ENCODE results near the gene HBG2. TPM values are rescaled to one million over a fixed set of nuclear protein-coding genes. Genes with fewer than 3 reads are reported as not detected.

HBG2 gene
- total and polyA plus RNA-seq, 9 donors = 0.37 to 9.7 (median 0.63) TPM; not detected in 3

GRCh38 chr11:5223686-5224085 is 30.9 kb downstream of the HBG2 start:
- intact Hi-C loops (cut with DNase I) = no loop called here
- Histone ChIP-seq H3K4me3 (no peak overlapping the region), H3K27me3 (no peaks in the 10 kb centered on the region), H3K4me1 (ENCODE audit: insufficient read depth) (no peaks in the 10 kb centered on the region), H3K9me3 (no peaks in the 10 kb centered on the region), H3K36me3 (no peaks in the 10 kb centered on the region), H3K27ac (no peak overlapping the region)
- DNase-seq = no peak
- WGBS, 3 donors = 46 to 57% (median 49%) methylated on average over 1 of the region's 1 CpG
- TF ChIP-seq POLR2A (IDR thresholded peaks at IDR 0.05) (no peak), EP300 (IDR thresholded peaks at IDR 0.05) (no peak), CTCF (IDR thresholded peaks at IDR 0.05) (no peak)

- Histone ChIP-seq H3K9me3 (no peaks in the 10 kb centered on the region), H3K27me3 (no peaks in the 10 kb centered on the region), H3K4me1 (ENCODE audit: insufficient read depth) (no peaks in the 10 kb centered on the region), H3K27ac (no peak overlapping the region), H3K4me3 (no peak overlapping the region), H3K36me3 (no peaks in the 10 kb centered on the region)
- no peak for DNase-seq
- WGBS, 3 donors = 80 to 90% (median 84%) methylated on average over 6 of the region's 6 CpGs
- TF ChIP-seq CTCF (IDR thresholded peaks at IDR 0.05) = no peak
- no peak for TF ChIP-seq EP300 (IDR thresholded peaks at IDR 0.05)
- no peak for TF ChIP-seq POLR2A (IDR thresholded peaks at IDR 0.05)
- intact Hi-C loops (cut with DNase I) = no loop called here
These were observed 31.4 kb downstream of the HBG2 start for GRCh38 chr11:5223146-5223545.

GRCh38 chr11:5210376-5210885 is 44.1 kb downstream of the HBG2 start:
- WGBS, 3 donors = 67 to 70% (median 67%) methylated on average over 7 of the region's 7 CpGs
- H3K27me3 ChIP-seq = no peaks in the 10 kb centered on the region
- H3K36me3 ChIP-seq = no peaks in the 10 kb centered on the region
- no peak for DNase-seq
- intact Hi-C loops (cut with DNase I) = no loop called here
- no peaks in the 10 kb centered on the region for H3K9me3 ChIP-seq
- no peaks in the 10 kb centered on the region for H3K4me1 ChIP-seq (ENCODE audit: insufficient read depth)
- TF ChIP-seq EP300 (IDR thresholded peaks at IDR 0.05) = no peak
- TF ChIP-seq POLR2A (IDR thresholded peaks at IDR 0.05) = no peak
- TF ChIP-seq CTCF (IDR thresholded peaks at IDR 0.05) = no peak
- no peak overlapping the region for H3K4me3 ChIP-seq
- no peak overlapping the region for H3K27ac ChIP-seq

GRCh38 chr11:5204787-5205186 is 49.8 kb downstream of the HBG2 start:
- Histone ChIP-seq H3K4me1 (ENCODE audit: insufficient read depth) (no peaks in the 10 kb centered on the region), H3K4me3 (no peak overlapping the region), H3K27ac (no peak overlapping the region), H3K36me3 (no peaks in the 10 kb centered on the region), H3K9me3 (no peaks in the 10 kb centered on the region), H3K27me3 (no peaks in the 10 kb centered on the region)
- intact Hi-C loops (cut with DNase I) = loop anchor here in 1 of 4 donors (10.0 kb wide), 1 partner anchor 600 kb away; the partner anchor contains the start of gene OR52N2
- 24 to 31% (median 30%) methylated on average over 1 of the region's 1 CpG for WGBS, 3 donors
- TF ChIP-seq POLR2A (IDR thresholded peaks at IDR 0.05) (no peak), EP300 (IDR thresholded peaks at IDR 0.05) (no peak), CTCF (IDR thresholded peaks at IDR 0.05) (no peak)
- no peak for DNase-seq
